Measurements from ENCODE around the gene SLC16A10.
"Not testable (repeated sequence)": the region's sequence is repeated elsewhere in the genome, so short reads cannot be mapped to it uniquely, and the experiment has no call there.

Gene SLC16A10, protein sequence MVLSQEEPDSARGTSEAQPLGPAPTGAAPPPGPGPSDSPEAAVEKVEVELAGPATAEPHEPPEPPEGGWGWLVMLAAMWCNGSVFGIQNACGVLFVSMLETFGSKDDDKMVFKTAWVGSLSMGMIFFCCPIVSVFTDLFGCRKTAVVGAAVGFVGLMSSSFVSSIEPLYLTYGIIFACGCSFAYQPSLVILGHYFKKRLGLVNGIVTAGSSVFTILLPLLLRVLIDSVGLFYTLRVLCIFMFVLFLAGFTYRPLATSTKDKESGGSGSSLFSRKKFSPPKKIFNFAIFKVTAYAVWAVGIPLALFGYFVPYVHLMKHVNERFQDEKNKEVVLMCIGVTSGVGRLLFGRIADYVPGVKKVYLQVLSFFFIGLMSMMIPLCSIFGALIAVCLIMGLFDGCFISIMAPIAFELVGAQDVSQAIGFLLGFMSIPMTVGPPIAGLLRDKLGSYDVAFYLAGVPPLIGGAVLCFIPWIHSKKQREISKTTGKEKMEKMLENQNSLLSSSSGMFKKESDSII

DNA sequence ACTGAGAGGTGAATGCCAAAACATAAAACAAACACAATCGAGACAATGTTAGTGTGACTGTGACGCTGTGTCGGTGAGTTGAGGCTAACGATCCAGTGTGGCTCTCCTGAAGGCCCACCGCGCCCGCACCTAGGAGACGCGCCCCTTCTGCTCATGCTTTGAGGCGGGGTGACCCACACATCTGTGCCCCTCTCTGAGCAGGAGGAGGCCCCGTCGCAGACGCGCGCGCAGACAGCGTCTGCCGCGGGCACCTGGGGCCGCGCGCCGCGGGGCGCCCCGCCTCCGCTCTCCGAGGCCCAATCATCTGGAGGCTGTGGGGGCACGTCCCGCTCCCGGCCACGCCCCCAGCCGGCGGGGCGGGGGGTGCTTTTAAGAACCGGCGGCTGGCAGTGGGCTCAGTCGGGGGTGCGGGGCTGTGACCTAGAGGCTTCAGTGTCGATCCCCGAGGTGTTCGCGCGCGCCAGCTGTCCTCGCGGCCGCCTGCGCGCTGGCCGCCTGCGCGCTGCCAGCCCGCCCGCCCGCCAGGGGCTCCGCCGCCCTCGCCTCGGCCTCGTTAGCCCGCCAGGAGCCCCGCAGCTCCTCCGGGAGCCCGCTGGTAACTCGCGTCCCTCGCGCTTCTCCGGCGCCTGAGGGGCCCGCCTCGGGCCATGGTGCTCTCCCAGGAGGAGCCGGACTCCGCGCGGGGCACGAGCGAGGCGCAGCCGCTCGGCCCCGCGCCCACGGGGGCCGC lies at the start of gene SLC16A10:
TSS of gene SLC16A10 (plus strand) at position 398 of the 730 bp plus-strand sequence. CDS start at position 648, 250 bp downstream.
- peak; percentile 64 to 69 for DNase-seq (ENCODE audit: low read depth in 2 of 2)

DNA sequence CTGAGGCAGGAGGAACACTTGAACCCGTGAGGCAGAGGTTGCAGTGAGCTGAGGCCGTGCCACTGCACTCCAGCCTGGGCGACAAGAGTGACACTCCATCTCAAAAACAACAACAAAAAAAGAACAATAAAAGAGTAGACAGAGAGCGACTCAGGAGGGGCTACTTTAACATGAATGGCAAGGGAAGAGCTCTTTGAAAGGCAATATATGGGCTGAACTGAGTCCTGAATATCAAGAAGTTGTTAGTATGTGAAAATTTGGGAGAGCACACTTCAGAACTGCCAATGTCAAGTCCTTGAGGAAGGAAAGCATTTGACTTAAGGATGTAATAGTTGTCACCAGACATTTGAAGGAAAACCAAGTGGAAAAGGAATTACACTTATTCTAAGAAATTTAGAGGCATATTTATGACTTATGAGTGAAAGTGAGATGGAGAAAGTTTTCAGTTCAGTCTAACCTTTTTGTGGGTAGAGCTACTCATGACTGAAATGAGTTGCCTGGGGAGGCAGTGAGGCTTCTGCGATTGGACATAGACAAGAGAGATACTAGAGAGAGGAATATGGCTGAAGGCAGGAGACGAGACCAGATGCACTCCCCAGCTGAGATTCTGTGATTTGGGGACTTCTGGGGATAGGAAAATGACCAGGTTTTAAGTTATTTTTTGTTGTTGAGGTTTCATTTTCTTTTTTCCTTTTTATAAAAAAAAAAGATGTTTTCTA lies 48.6 kb upstream of the SLC16A10 start:
- no peak for DNase-seq (ENCODE audit: low read depth in 2 of 2)

DNA sequence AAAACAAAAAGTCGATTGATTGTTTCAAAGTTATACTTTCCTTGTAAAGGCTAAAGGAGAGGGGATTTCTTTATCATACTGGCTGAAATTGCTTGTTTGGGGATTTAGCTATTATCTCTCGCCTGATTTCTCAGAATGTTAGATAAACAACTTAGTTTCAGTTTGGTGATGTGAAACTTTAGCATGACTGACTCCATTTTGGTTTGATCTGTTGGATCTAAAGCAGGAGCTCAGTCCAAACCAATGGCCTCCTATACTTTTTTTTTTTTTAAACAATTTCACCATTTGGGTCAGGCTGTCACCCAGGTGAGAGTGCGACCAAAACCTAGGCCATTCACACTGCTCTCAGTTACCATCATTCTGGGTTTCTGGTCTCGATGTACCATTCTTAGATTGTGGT lies 45.4 kb upstream of the SLC16A10 start:
- DNase-seq (ENCODE audit: low read depth in 2 of 2): no peak

GRCh38 chr6:111047244-111047643 lies 40.1 kb upstream of the SLC16A10 start:
- no peak for DNase-seq (ENCODE audit: low read depth in 2 of 2)

DNA sequence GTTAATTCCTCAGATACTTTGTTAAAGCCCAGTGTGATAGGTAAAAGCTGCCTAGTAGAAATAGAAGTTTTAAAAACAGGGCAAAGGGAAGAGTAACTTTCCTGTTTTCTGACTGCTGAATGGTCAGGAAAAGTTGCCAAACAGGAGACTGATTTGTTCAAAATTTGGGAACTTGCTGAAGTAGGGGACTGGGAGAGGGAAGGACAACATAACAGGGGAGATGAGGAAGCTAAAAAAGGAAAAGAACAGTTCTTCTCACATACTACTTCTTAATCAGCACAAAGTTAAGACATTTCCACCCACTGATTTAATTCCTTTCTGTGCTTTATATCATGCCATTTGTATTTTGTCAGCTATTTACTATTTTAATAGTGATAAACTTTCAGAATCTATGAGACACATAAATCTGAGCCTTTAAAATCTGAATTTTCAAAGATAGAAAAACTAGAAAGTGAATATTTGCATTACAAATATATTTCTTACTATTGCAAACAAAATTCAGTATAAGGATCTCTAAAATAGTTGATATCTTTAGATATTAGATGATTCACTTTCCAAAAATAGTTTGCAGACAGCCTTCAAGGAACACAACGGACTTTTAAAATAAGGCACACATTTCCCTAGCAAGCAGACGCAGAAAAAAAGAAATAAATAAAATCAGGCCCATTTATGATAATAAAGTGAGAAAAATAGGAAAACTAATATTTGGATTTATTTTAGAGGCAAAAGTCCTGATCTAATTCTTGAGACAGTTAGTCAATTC lies 36.9 kb upstream of the SLC16A10 start:
- no peak for DNase-seq (ENCODE audit: low read depth in 2 of 2)

- DNase-seq (ENCODE audit: low read depth in 2 of 2): no peak
Observed at GRCh38 chr6:111052171-111052570, 35.1 kb upstream of the SLC16A10 start.

DNA sequence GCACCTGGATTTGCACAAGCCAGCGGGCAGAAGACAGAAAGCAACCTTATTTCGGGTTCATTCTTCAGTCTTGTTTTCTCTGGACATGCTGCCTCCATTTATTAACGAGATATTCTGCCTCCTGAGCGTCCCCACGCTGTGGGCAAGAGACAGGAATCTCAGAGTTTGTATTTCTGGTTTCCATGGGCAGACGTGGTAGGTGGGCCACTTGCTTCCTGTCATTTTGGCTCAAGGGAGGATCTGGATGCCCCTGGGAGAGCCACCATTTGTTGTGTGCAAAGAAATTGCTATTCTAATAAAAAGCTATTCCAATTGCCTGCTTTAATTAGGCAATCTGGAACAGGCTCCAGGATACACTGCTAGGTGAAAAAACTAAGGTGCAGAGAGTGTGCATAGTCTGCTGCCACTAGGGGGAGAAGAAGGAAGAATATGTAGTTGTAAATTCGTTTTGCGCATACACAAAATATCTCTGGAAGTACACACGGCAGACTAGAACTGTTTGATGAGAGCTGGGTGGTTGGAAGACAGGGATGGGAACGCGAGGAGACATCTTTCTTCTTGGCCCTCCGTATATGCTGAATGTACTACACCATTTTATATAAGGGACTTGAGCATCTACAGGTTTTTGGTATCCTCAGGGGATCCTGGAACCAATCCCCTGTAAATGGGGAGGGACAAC lies 30.1 kb upstream of the SLC16A10 start:
- no peak for DNase-seq (ENCODE audit: low read depth in 2 of 2)

GRCh38 chr6:111061508-111061907 lies 25.8 kb upstream of the SLC16A10 start:
- DNase-seq (ENCODE audit: low read depth in 2 of 2): no peak

GRCh38 chr6:111061985-111062384 lies 25.3 kb upstream of the SLC16A10 start:
- DNase-seq (ENCODE audit: low read depth in 2 of 2): not testable (repeated sequence)

DNA sequence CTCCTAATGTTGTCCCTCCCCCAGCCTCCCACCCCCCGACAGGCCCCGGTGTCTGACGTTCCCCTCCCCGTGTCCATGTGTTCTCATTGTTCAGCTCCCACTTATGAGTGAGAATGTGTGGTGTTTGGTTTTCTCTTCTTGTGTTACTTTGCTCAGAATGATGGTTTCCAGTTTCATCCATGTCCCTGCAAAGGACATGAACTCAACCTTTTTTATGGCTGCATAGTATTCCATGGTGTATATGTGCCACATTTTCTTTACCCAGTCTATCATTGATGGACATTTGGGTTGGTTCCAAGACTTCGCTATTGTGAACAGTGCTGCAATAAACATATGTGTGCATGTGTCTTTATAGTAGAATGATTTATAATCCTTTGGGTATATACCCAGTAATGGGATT lies 24.4 kb upstream of the SLC16A10 start:
- DNase-seq (ENCODE audit: low read depth in 2 of 2): not testable (repeated sequence)

DNA sequence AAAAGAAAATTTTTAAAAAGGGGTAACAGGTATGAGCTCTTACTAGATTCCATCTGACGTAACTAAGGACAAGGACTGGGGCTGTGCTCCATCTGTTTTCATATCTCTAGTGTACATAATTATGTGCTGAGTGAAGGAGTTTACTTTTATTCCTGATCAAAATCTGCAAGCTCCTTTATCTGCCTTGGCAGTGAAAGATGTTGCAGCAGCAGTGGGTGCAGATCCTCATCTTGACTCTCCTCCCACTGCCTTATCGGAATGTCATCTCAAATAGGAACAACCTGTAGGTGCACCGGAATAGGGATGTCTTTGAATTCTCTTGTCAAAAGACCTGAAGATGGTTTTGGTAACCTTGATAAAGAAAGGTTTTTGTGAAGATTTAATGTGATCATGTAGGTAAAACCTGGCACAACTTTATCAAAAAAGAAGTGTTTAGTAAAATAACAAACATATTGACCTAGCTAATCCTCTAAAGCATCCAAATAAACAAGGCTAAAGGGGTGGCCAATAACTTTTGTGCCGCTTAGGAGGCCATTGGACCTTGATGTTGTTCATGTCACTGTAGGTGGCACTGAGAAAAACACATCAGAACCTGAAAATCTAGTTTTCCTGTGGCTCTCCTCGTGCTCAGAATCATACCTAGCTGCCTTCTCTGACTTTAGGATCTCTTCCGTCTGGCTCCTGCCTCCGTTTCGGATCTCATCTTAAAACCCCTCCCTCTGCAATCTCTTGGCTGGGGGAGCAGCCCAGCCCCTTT lies 19.0 kb upstream of the SLC16A10 start:
- DNase-seq (ENCODE audit: low read depth in 2 of 2): no peak

- DNase-seq (ENCODE audit: low read depth in 2 of 2): no peak
Observed at GRCh38 chr6:111068866-111069234, 18.5 kb upstream of the SLC16A10 start.

DNA sequence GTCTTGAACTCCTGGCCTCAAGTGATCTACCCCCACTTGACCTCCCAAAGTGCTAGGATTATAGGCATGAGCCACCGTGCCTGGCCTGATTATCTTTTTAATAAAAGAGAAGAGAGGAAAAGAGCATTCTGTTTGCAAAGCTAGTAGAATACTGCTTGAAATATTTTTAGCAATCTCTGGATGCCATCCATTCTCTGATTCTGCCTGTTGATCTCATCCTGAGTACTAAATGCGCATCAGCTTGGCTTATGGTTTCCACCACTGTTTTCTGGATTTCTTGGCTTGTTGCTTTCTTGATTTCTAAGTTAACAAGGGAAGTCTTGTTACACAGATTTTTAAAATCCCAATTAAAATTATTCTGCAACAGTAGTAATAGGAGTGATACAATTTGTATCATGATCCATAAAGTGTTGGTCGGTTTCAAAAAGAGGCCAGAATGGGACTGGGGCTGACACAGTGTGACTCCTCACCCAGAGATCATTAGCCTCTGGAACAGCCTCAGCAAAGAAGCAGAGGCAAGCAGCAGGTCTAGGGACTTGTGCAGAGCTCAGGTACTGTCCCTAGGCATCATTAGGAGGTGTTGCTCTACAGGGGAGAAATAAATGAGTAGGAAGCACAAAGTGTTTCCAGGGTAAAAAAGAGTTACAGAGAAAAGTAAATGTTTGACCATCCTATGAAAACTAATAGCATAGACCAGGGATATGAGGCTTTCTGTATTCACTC lies 17.8 kb upstream of the SLC16A10 start:
- no peak for DNase-seq (ENCODE audit: low read depth in 2 of 2)

GRCh38 chr6:111070105-111071005 lies 16.9 kb upstream of the SLC16A10 start:
- DNase-seq (ENCODE audit: low read depth in 2 of 2): no peak

DNA sequence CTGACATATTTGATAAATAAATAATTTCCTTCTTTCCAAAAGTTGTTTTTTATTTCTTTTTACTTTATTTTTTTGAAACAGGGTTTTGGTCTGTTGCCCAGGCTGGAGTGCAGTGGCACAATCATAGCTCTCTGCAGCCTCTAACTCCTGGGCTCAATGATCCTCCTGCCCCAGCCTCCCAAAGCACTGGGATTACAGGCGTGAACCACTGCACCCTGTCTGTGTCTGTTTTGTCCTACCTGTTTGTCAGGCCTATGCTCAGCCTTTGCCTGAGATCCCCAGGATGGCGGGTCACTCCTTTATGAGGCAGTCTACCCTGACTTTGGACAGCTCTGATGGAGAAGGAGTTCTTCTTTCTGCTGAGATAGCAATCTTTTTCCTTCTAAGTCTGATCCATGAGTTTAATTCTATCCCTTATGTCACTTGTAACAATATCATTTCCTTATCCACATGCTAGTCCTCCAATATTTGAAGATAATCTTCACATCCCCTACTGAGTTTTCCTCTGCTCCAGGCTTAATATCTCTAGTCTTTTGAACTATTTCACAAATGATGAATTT lies 14.4 kb upstream of the SLC16A10 start:
- DNase-seq (ENCODE audit: low read depth in 2 of 2): no peak

DNA sequence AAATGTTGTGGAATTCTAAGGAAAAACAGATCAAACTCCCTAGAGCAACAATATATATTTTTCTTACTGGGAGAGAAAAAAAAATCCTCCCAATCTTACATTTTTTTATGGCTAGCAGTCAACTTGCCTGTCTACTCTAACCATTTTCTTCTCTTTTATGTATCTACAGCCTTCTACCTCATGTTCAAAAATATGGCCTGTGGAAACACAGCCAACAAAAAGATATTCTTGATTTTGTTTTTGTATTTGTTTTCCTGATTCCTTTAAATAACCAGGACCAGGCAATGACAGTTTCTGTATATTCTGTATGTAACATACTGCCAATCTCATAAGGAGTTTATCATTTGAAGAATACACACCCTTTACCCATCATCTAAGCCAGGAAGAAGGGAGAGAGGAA lies 13.0 kb upstream of the SLC16A10 start:
- no peak for DNase-seq (ENCODE audit: low read depth in 2 of 2)

DNA sequence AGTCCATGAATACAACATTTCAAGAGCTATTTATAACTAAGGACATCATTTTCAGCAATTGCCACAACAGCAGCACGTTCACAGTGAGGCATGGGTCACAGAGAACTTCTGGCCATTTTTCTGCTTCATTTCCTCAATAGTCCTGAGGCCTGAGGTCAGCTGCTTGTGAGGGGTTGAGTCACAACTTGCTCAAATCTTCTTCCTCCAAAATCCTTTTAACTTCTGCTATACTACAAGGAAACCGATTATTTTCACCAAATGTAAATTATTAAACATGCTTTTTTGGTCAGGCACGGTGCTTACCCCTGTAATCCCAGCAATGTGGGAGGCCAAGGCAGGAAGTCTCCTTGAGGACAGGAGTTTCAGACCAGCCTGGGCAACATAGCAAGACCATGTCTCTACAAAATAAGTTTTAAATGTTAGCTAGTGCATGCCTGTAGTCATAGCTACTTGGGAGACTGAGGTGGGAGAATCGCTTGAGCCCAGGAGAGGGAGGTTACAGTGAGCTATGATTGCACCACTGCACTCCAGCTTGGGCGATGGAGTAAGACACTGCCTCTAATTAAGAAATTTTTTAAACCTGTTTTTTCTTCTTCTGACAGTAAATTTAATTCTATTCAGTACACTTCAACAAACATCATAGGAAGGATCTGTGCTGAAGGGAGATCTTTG lies 11.1 kb upstream of the SLC16A10 start:
- DNase-seq (ENCODE audit: low read depth in 2 of 2): no peak

GRCh38 chr6:111080698-111081097 lies 6.6 kb upstream of the SLC16A10 start:
- no peak for DNase-seq (ENCODE audit: low read depth in 2 of 2)

All from stimulated activated CD8-positive, alpha-beta memory T cell treated with anti-CD3 and anti-CD28 coated beads, Interleukin-15, amount 100 ng/mL, for 4 hours (primary cell).